IMR-90 (cell line): ENCODE data around the gene SYP. TPM values are rescaled to one million over a fixed set of nuclear protein-coding genes. Genes with fewer than 3 reads are reported as not detected.
"Not testable (repeated sequence)": the region's sequence is repeated elsewhere in the genome, so short reads cannot be mapped to it uniquely, and the experiment has no call there.

ENCODE experiments used
- ATAC-seq: fragments of 200-7000 bp; cut with Tn5 transposase; 2 replicates; pipeline ENCODE4 v1.9.1; 2020; ENCODE audit warnings: low read depth, mild to moderate bottlenecking, moderate library complexity
- BruUV-seq: library from RNA; stranded (reverse); fragments of 400-500 nt; replicated peaks from 2 replicates; lab custom pipeline; 2021; lab: Mats Ljungman, UMichigan
- CTCF ChIA-PET: fragments of 300-600 bp; formaldehyde crosslinking; extraction: SDS; loops from one replicate; lab custom pipeline; 2021; ENCODE audit warnings: antibody characterized with exemption; lab: Yijun Ruan, JAX
- POLR2A ChIA-PET: fragments of 300-600 bp; sonication (Branson Sonifier 250); formaldehyde crosslinking; loops from one replicate; lab custom pipeline; 2022; ENCODE audit warnings: antibody characterized with exemption; ENCODE audit not compliant: unreplicated experiment; lab: Charles Lee
- DNase-seq: peaks from one replicate; pipeline ENCODE4 v3.0.0; 2013
- H2AFZ ChIP-seq: replicated peaks from 2 replicates; pipeline ENCODE3; 2013; ENCODE audit warnings: low read length, mild to moderate bottlenecking; ENCODE audit not compliant: poor library complexity
- H2AK5ac ChIP-seq: 2 replicates; pipeline ENCODE4 v1.6.1; 2013; ENCODE audit warnings: low read depth, low read length, inconsistent platforms
- H2AK9ac ChIP-seq: replicated peaks from 2 replicates; pipeline ENCODE3; 2013; ENCODE audit warnings: mild to moderate bottlenecking, low read depth, low read length, moderate library complexity; ENCODE audit not compliant: poor library complexity
- H2BK120ac ChIP-seq: 2 replicates; pipeline ENCODE4 v1.6.1; 2013; ENCODE audit warnings: low read depth, low read length, inconsistent platforms
- H2BK15ac ChIP-seq: 3 replicates; pipeline ENCODE4 v1.6.1; 2013; ENCODE audit warnings: low read depth, low read length, inconsistent platforms
- H2BK20ac ChIP-seq: 2 replicates; pipeline ENCODE4 v1.6.1; 2013; ENCODE audit warnings: low read depth, mild to moderate bottlenecking, inconsistent platforms, low read length, moderate library complexity
- H2BK5ac ChIP-seq: 2 replicates; pipeline ENCODE4 v1.6.1; 2013; ENCODE audit warnings: mild to moderate bottlenecking, low read depth, low read length, inconsistent platforms; ENCODE audit not compliant: poor library complexity, severe bottlenecking
- H3K14ac ChIP-seq: replicated peaks from 2 replicates; pipeline ENCODE4 v1.6.1; 2013; ENCODE audit warnings: low read depth, low read length, inconsistent platforms
- H3K18ac ChIP-seq: 2 replicates; pipeline ENCODE4 v1.6.1; 2013; ENCODE audit warnings: low read depth, low read length, control low read depth
- H3K23ac ChIP-seq: 2 replicates; pipeline ENCODE4 v1.6.1; 2013; ENCODE audit warnings: low read depth, low read length, inconsistent platforms
- H3K27ac ChIP-seq: 2 replicates; pipeline ENCODE4 v1.5.1; 2013; ENCODE audit warnings: mild to moderate bottlenecking, control low read depth, low read length; ENCODE audit not compliant: insufficient read depth
- H3K27me3 ChIP-seq: 2 replicates; pipeline ENCODE4 v1.6.1; 2013; ENCODE audit warnings: low read length; ENCODE audit not compliant: control insufficient read depth, insufficient read depth
- H3K36me3 ChIP-seq: 2 replicates; pipeline ENCODE4 v1.6.1; 2013; ENCODE audit warnings: low read length, mixed read lengths; ENCODE audit not compliant: control insufficient read depth, insufficient read depth
- H3K4ac ChIP-seq: 2 replicates; pipeline ENCODE4 v1.6.1; 2013; ENCODE audit warnings: low read depth, low read length, inconsistent platforms
- H3K4me1 ChIP-seq: 2 replicates; pipeline ENCODE4 v1.6.1; 2013; ENCODE audit warnings: low read length, mixed read lengths; ENCODE audit not compliant: control insufficient read depth, insufficient read depth
- H3K4me2 ChIP-seq: 2 replicates; pipeline ENCODE4 v1.6.1; 2013; ENCODE audit warnings: low read depth, mild to moderate bottlenecking, control low read depth, low read length, moderate library complexity
- H3K4me3 ChIP-seq: 2 replicates; pipeline ENCODE4 v1.5.1; 2013; ENCODE audit warnings: low read depth, mild to moderate bottlenecking, control low read depth, low read length, moderate library complexity; ENCODE audit not compliant: insufficient read depth
- H3K56ac ChIP-seq: 2 replicates; pipeline ENCODE4 v1.6.1; 2013; ENCODE audit warnings: low read length, inconsistent platforms; ENCODE audit not compliant: insufficient read depth; ENCODE audit errors: extremely low read depth
- H3K79me1 ChIP-seq, 2 experiments: 2 replicates each; pipeline ENCODE4 v1.6.1; 2013; ENCODE audit warnings: low read length in 2 of 2, inconsistent platforms in 1 of 2, low read depth in 1 of 2
- H3K9ac ChIP-seq: 2 replicates; pipeline ENCODE4 v1.6.1; 2013; ENCODE audit warnings: low read depth, low read length, control low read depth
- H3K9me1 ChIP-seq: 2 replicates; pipeline ENCODE4 v1.6.1; 2013; ENCODE audit warnings: low read length, inconsistent platforms; ENCODE audit not compliant: insufficient read depth
- H3K9me3 ChIP-seq: 2 replicates; pipeline ENCODE4 v1.6.1; 2013; ENCODE audit warnings: low read length; ENCODE audit not compliant: control insufficient read depth, insufficient read depth
- H4K20me1 ChIP-seq: 2 replicates; pipeline ENCODE4 v1.6.1; 2013; ENCODE audit warnings: low read length, inconsistent platforms; ENCODE audit not compliant: insufficient read depth
- H4K5ac ChIP-seq: 2 replicates; pipeline ENCODE4 v1.6.1; 2013; ENCODE audit warnings: mild to moderate bottlenecking, low read depth, low read length, control low read depth
- H4K8ac ChIP-seq, 2 experiments: 2 replicates each; pipeline ENCODE4 v1.6.1; 2013; ENCODE audit warnings: low read depth in 2 of 2, low read length in 2 of 2, control low read depth in 1 of 2, inconsistent platforms in 1 of 2
- H4K91ac ChIP-seq: 2 replicates; pipeline ENCODE4 v1.6.1; 2013; ENCODE audit warnings: low read depth, low read length, inconsistent platforms; ENCODE audit not compliant: insufficient read depth
- WGBS, 2 experiments: methylation state at CpG; one replicate each; pipeline versions ENCODE4 v1.1.5 to v1.1.7; 2013; ENCODE audit warnings: missing lambda C conversion rate in 2 of 2; ENCODE audit not compliant: insufficient read length in 1 of 2; ENCODE audit errors: extremely low coverage in 2 of 2; 5-methylcytosine and 5-hydroxymethylcytosine counted together
- dilution Hi-C: fragments of 300-500 bp; cut with HindIII; formaldehyde crosslinking; loops from one replicate; pipeline ENCODE4 v1.14.3; 2018; ENCODE audit warnings: low sequenced_read_pairs; ENCODE audit not compliant: unreplicated experiment
- in situ Hi-C: fragments of 300-500 bp; cut with MboI; formaldehyde crosslinking; loops from 3 replicates; pipeline ENCODE4 v1.14.3; 2019; ENCODE audit warnings: low sequenced_read_pairs, inconsistent platforms, mixed read lengths
- intact Hi-C: fragments of 100-400 bp; cut with micrococcal nuclease; formaldehyde crosslinking; loops from 2 replicates; pipeline ENCODE4 v1.10.0; 2022
- polyA plus RNA-seq, 3 experiments: library from polyadenylated mRNA; depleted of rRNA; stranded (reverse); fragments of >200 nt; gene quantifications; 2 replicates each; pipeline ENCODE4 v1.2.3, GENCODE V29; 2012; ENCODE audit warnings: low replicate concordance in 1 of 3
- total RNA-seq: library from RNA; depleted of rRNA; stranded (reverse); fragments of >200 nt; gene quantifications from 2 replicates; pipeline ENCODE4 v1.2.3, GENCODE V29; 2012

The SYP gene
- total and polyA plus RNA-seq, 2 of the 4 experiments (the other 2 are of a cell fraction) = under 0.01 to 0.05 TPM

- intact Hi-C loops, H4K91ac ChIP-seq, H3K9me1 ChIP-seq, H3K23ac ChIP-seq, H3K4ac ChIP-seq, H2BK5ac ChIP-seq, H3K56ac ChIP-seq, H2AK9ac ChIP-seq, dilution Hi-C loops, in situ Hi-C loops, H3K4me1 ChIP-seq, H3K79me1 ChIP-seq, H2AK5ac ChIP-seq, H2BK120ac ChIP-seq, BruUV-seq, ATAC-seq, H3K4me3 ChIP-seq, H3K4me2 ChIP-seq, H3K27ac ChIP-seq, H3K9ac ChIP-seq, CTCF ChIA-PET, H3K18ac ChIP-seq, H2BK20ac ChIP-seq, H3K36me3 ChIP-seq, H3K14ac ChIP-seq, H4K20me1 ChIP-seq, H3K9me3 ChIP-seq, H4K5ac ChIP-seq, H4K8ac ChIP-seq, DNase-seq, POLR2A ChIA-PET, H3K27me3 ChIP-seq, H2BK15ac ChIP-seq, H2AFZ ChIP-seq: not testable (repeated sequence)
- 69% methylated on average over 7 of the region's 21 CpGs; no CpG with 5 or more reads in 1 of the 2 experiments for WGBS, 2 experiments
These were observed 51.4 kb downstream of the SYP start for GRCh38 chrX:49148390-49149100.
